ENCODE data around the gene SLC34A3. TPM values are rescaled to one million over a fixed set of nuclear protein-coding genes. Genes with fewer than 3 reads are reported as not detected.
A peak's percentile ranks its signal among the peaks of the same experiment; 100 is the strongest.

The SLC34A3 gene
- total and polyA plus RNA-seq, 2 donors (not counting 3 experiments of a cell fraction or from before 2014, with no cell fraction given) = not detected

- H3K27me3 ChIP-seq (ENCODE audit: control insufficient read depth in 2 of 2, insufficient read depth in 2 of 2, low read length in 2 of 2) = no peaks in the 10 kb centered on the region
- no peaks in the 10 kb centered on the region for H3K9me1 ChIP-seq (replicated peaks; ENCODE audit: control insufficient read depth, extremely low read depth, insufficient read depth, low read length)
- H3K4me3 ChIP-seq (replicated peaks in 1 of 3; ENCODE audit: insufficient read depth in 1 of 3, low read depth in 1 of 3, low read length in 3 of 3) = no peak overlapping the region
- H2AFZ ChIP-seq (ENCODE audit: low read depth, low read length) = no peak overlapping the region
- no peaks in the 10 kb centered on the region for H4K20me1 ChIP-seq (replicated peaks; ENCODE audit: control insufficient read depth, extremely low read depth, insufficient read depth, low read length)
- intact Hi-C loops (cut with micrococcal nuclease) = no loop called here
- no peak overlapping the region for H3K4me2 ChIP-seq (ENCODE audit: insufficient read depth, low read length)
- no peaks in the 10 kb centered on the region for H3K9me3 ChIP-seq (replicated peaks; ENCODE audit: control insufficient read depth, insufficient read depth, low read length)
- H3K27ac ChIP-seq (ENCODE audit: insufficient read depth, low read depth, low read length) = no peak overlapping the region
- H3K79me2 ChIP-seq (ENCODE audit: control insufficient read depth, insufficient read depth, low read length) = no peaks in the 10 kb centered on the region
- peaks cover 0 to 4% of the 10 kb centered on the region in 2 experiments for H3K36me3 ChIP-seq (ENCODE audit: control insufficient read depth in 2 of 2, extremely low read depth in 1 of 2, insufficient read depth in 2 of 2, low read length in 2 of 2)
- FAIRE-seq (no peak), DNase-seq (ENCODE audit: low read depth, low spot score) (no peak)
- dilution Hi-C loops (cut with MboI; ENCODE audit: extremely low pct_ligation_motif_present, low sequenced_read_pairs) = no loop called here
- TF ChIP-seq CTCF (IDR thresholded peaks at IDR 0.05; ENCODE audit: extremely low read depth in 1 of 2, insufficient read depth in 1 of 2, low read depth in 1 of 2, low read length in 2 of 2) = no peak
- no peak for TF ChIP-seq GATA2 (IDR thresholded peaks at IDR 0.05; ENCODE audit: insufficient read depth, insufficient read length, low read depth, low read length)
- TF ChIP-seq EZH2 (IDR thresholded peaks at IDR 0.05; ENCODE audit: borderline replicate concordance, low read depth, low read length, severe bottlenecking) = no peak
- TF ChIP-seq JUN (IDR thresholded peaks at IDR 0.05; ENCODE audit: borderline replicate concordance, insufficient read depth, insufficient read length, low read depth) = no peak
- no peak for TF ChIP-seq FOS (IDR thresholded peaks at IDR 0.05; ENCODE audit: borderline replicate concordance, insufficient read depth, low read length)
- TF ChIP-seq POLR2A (IDR thresholded peaks at IDR 0.05; ENCODE audit: low read depth, low read length) = no peak
- no peak for TF ChIP-seq MAX (IDR thresholded peaks at IDR 0.05; ENCODE audit: insufficient read depth, insufficient read length)
- TF ChIP-seq POLR2AphosphoS5 (IDR thresholded peaks at IDR 0.05; ENCODE audit: insufficient read depth, low read depth, low read length) = no peak
- no peak for TF ChIP-seq MYC (IDR thresholded peaks at IDR 0.05; ENCODE audit: low read depth, low read length)
- ChIA-PET CTCF (interaction anchor here (0.7 to 1.9 kb wide), 4 partner anchors 8 to 22 kb away, joined by 6 to 14 read pairs (median 7); partner anchors contain the start of gene RNF224), POLR2A (interaction anchor here (1.0 kb wide), 1 partner anchor 14 kb away, joined by 3 read pairs; the partner anchor contains the start of gene TPRN)
- peaks cover 6% of the 10 kb centered on the region for H3K4me1 ChIP-seq (ENCODE audit: control insufficient read depth, extremely low read depth, insufficient read depth, low read length)
- BruUV-seq (replicated peaks) = TSS peak; percentile 5
- H3K9ac ChIP-seq (replicated peaks; ENCODE audit: extremely low read depth, insufficient read depth, low read length) = no peak overlapping the region
Observed at GRCh38 chr9:137214620-137215019, 16.1 kb upstream of the SLC34A3 start.
